ENCODE data around the gene STARD3NL.
"Not testable (repeated sequence)": the region's sequence is repeated elsewhere in the genome, so short reads cannot be mapped to it uniquely, and the experiment has no call there.

The STARD3NL gene

GRCh38 chr7:38262026-38262425 lies 84.0 kb downstream of the STARD3NL start:
- not testable (repeated sequence) for DNase-seq (ENCODE audit: low read depth, low spot score); H3K27ac ChIP-seq

GRCh38 chr7:38262545-38262944 lies 84.5 kb downstream of the STARD3NL start:
- DNase-seq (ENCODE audit: low read depth, low spot score), result no peak
- no peak overlapping the region for H3K27ac ChIP-seq

GRCh38 chr7:38263274-38263673 lies 85.2 kb downstream of the STARD3NL start:
- not testable (repeated sequence) for DNase-seq (ENCODE audit: low read depth, low spot score); H3K27ac ChIP-seq

GRCh38 chr7:38264602-38265001 lies 86.6 kb downstream of the STARD3NL start:
- not testable (repeated sequence) for H3K27ac ChIP-seq; DNase-seq (ENCODE audit: low read depth, low spot score)

- DNase-seq (ENCODE audit: low read depth, low spot score); H3K27ac ChIP-seq: not testable (repeated sequence)
Measured at GRCh38 chr7:38265958-38266357, 87.9 kb downstream of the STARD3NL start.

GRCh38 chr7:38269704-38270346 lies 91.8 kb downstream of the STARD3NL start:
- DNase-seq (ENCODE audit: low read depth, low spot score); H3K27ac ChIP-seq: not testable (repeated sequence)

- DNase-seq (ENCODE audit: low read depth, low spot score); H3K27ac ChIP-seq: not testable (repeated sequence)
Measured at GRCh38 chr7:38270405-38270804, 92.4 kb downstream of the STARD3NL start.

GRCh38 chr7:38273286-38273995 lies 95.4 kb downstream of the STARD3NL start, which contains the start of gene TARP:
Gene TARP, minus strand, starts transcription at chr7:38273636.
- no peak for DNase-seq (ENCODE audit: low read depth, low spot score)
- H3K27ac ChIP-seq, result no peak within 1 kb of the TSS

GRCh38 chr7:38274486-38274885 lies 96.4 kb downstream of the STARD3NL start:
- H3K27ac ChIP-seq, result no peak overlapping the region
- DNase-seq (ENCODE audit: low read depth, low spot score), result no peak

GRCh38 chr7:38274927-38275620 lies 97.0 kb downstream of the STARD3NL start:
- no peak overlapping the region for H3K27ac ChIP-seq

GRCh38 chr7:38276096-38276877 lies 98.2 kb downstream of the STARD3NL start:
- no peak for DNase-seq (ENCODE audit: low read depth, low spot score)
- H3K27ac ChIP-seq, result no peak overlapping the region

More at GRCh38 chr7:38274927-38275620, 97.0 kb downstream of the STARD3NL start:
- DNase-seq (ENCODE audit: low read depth, low spot score), result no peak

GRCh38 chr7:38280000-38280399 lies 102.0 kb downstream of the STARD3NL start:
- DNase-seq (ENCODE audit: low read depth, low spot score), result no peak

More at GRCh38 chr7:38280000-38280399, 102.0 kb downstream of the STARD3NL start:
- H3K27ac ChIP-seq, result no peak overlapping the region
